GM12874 (cell line): ENCODE results near the gene NELL1.

ENCODE experiments used
- TF ChIP-seq, protein P1 (sequence below): IDR thresholded peaks from 2 replicates; pipeline ENCODE4 v1.5.1; 2011; ENCODE audit warnings: low read depth, mild to moderate bottlenecking, control low read depth, low read length, moderate library complexity; ENCODE audit not compliant: insufficient read depth

NELL1 gene

DNA sequence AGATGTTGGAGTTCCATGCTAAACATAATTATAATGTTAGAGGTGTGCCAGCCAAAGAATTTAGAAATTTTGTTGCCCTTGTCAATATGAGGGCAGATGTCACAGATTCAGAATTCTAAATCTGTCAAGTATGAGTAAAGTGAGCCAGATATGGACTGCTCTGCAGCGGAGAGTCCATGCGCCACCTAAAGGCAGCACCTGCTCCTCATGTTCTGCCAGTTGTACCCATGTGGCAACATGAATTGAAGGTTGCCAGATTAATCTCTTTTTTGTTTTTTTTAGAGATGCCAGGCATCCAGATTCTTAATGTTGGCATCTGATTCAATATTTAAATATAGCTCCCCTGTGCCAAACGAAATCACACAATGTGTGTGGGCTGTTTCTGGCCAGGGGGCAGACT is 844.9 kb downstream of the NELL1 start:
- TF ChIP-seq, protein P1, sequence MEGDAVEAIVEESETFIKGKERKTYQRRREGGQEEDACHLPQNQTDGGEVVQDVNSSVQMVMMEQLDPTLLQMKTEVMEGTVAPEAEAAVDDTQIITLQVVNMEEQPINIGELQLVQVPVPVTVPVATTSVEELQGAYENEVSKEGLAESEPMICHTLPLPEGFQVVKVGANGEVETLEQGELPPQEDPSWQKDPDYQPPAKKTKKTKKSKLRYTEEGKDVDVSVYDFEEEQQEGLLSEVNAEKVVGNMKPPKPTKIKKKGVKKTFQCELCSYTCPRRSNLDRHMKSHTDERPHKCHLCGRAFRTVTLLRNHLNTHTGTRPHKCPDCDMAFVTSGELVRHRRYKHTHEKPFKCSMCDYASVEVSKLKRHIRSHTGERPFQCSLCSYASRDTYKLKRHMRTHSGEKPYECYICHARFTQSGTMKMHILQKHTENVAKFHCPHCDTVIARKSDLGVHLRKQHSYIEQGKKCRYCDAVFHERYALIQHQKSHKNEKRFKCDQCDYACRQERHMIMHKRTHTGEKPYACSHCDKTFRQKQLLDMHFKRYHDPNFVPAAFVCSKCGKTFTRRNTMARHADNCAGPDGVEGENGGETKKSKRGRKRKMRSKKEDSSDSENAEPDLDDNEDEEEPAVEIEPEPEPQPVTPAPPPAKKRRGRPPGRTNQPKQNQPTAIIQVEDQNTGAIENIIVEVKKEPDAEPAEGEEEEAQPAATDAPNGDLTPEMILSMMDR: peak; percentile 50

DNA sequence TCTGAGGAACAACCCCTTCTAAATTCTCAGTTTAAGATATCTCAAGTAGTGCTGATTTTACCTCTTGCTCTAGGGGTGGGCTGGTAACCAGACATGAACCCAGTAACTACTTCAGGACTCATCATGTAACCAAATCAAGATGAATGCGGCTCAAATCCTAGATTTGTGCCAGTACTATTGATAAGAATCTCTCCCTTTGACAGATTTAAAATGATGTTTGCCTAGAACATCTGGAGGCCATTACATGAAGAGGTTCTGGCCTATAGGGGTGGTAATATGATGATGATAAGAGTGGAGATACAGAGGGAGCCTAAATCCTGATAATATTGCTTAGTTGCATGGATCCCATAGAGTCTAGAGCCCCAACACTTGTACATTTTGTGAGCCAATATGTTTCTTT is 850.9 kb downstream of the NELL1 start:
- TF ChIP-seq, protein P1: no peak

DNA sequence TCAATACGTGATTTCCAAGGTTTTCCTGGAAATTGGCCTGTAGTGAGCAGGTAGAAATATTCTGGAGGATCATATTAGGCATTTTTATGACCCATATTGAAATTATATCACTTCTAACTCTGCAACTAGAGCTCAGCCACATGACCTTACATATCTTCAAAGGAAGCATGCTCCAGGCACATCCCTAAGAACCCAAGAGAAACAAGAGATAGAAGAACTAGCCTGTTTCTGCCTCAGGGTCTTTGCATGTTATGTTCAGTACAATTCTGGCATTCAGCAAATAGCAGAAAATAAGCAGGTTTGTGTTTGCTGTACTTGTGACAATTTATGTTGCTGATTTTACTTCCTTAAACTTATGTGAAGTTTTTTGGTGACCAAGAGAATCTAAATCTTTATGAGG is 859.8 kb downstream of the NELL1 start:
- TF ChIP-seq, protein P1: no peak

DNA sequence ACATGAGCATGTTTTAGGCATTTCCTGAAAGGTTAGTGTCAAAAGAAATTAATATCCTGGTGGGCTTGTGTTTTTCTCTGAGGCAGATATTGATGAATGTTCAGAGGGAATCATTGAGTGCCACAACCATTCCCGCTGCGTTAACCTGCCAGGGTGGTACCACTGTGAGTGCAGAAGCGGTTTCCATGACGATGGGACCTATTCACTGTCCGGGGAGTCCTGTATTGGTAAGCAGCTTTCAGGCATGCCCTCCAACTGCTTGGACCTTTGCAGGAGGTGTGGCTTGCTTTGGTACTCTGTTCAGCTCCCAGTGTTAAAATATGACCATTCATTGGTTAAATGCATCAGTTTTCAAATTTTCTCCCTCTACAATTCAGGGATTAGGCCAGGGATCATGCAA is 864.9 kb downstream of the NELL1 start:
- TF ChIP-seq, protein P1: no peak

DNA sequence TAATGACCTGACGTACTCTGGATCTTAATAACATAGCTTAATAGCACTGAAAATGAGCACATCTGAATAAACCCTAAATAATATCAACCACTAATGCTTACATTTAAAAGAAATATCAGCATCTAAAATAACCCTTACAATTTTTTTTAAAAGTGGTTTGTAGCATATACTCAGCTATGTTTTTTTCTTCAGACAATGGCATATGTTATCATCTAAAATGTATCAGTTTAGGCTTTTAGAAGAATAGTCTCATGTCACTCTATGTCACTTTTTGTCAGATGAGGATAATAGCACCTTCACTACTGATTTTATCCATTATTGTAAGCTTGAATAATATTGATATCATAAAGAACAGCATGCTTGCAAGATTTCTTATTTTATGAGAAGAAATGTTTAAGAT is 868.6 kb downstream of the NELL1 start:
- TF ChIP-seq, protein P1: no peak

DNA sequence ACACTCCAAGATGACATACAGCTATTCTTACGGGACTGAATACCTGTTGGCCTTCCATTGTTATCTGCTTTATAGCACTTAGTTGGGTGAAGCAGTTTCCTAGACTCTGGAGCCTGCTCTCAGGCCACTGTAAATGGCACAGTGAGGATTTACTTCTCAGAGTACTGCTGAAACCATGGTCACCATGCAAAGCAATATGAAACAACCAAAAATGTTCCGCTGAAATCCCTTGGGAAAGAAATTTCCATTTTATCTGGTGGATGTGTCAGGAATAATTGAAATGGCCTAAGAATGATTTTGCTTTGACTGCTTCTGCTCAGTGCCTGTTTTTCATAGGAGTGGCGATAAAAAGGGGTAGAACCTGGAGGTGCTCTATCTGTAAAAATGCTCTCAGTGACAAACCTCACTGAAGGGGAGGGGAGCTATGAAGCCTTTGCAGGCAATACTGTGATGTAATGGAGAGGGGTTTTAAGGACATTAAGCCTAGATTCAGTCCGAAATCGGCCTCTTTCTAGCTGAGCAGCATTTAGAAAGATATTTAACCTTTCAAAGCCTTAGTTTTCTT is 871.9 kb downstream of the NELL1 start:
- TF ChIP-seq, protein P1: no peak

DNA sequence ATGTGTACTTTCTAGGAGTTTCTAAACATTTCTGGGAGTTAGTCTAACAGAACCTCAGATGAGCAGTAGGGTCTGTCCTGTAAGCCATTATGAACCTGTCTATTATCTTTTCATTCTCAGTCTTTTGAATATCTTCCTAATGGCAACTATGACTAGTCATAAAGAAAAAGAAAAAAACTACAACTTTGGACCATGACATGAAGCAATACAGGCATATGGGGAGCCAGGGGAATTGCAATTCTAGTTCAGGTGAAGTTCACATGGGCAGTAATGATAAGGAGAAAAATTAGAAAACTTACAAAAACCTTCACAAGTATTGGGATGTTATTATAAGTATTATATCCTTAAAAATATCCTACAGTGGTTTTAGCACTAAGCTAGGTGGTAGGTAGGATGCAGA is 874.5 kb downstream of the NELL1 start:
- TF ChIP-seq, protein P1: no peak
